H1 (cell line): ENCODE measurements around the gene FGR. TPM values are rescaled to one million over a fixed set of nuclear protein-coding genes. Genes with fewer than 3 reads are reported as not detected.

Source experiments
- CTCF ChIA-PET: fragments of 300-600 bp; sonication (Branson Sonifier 250); formaldehyde crosslinking; loops from one replicate; lab custom pipeline; 2021; ENCODE audit not compliant: partially characterized antibody; lab: Charles Lee
- POLR2A ChIA-PET: fragments of 300-600 bp; sonication (Branson Sonifier 250); formaldehyde crosslinking; loops from one replicate; lab custom pipeline; 2021; ENCODE audit warnings: inconsistent platforms; ENCODE audit not compliant: partially characterized antibody; lab: Charles Lee
- DNase-seq, 2 experiments: peaks; one replicate each; pipeline versions ENCODE4 v3.0.0 to v3.0.0-alpha.2; 2010 to 2022; ENCODE audit warnings: low spot score in 2 of 2, low read depth in 1 of 2, mixed read lengths in 1 of 2
- FAIRE-seq: peaks from 2 replicates; lab custom pipeline; 2011; peaks lifted over from hg19 to GRCh38; lab: Jason Lieb, UNC
- H2AFZ ChIP-seq: 2 replicates; pipeline ENCODE4 v1.8.1; 2012; ENCODE audit warnings: low read length, inconsistent platforms
- H2AK5ac ChIP-seq: 2 replicates; pipeline ENCODE4 v1.6.1; 2013; ENCODE audit warnings: low read depth, low read length
- H2BK120ac ChIP-seq: replicated peaks from 2 replicates; pipeline ENCODE3; 2013; ENCODE audit warnings: low read depth, low read length, inconsistent platforms
- H2BK12ac ChIP-seq: 2 replicates; pipeline ENCODE4 v1.6.1; 2013; ENCODE audit warnings: low read depth, low read length
- H2BK15ac ChIP-seq: 2 replicates; pipeline ENCODE4 v1.6.1; 2013; ENCODE audit warnings: low read length
- H2BK20ac ChIP-seq: 2 replicates; pipeline ENCODE4 v1.6.1; 2013; ENCODE audit warnings: low read length
- H2BK5ac ChIP-seq: 2 replicates; pipeline ENCODE4 v1.6.1; 2013; ENCODE audit warnings: low read depth, low read length
- H3K14ac ChIP-seq: 2 replicates; pipeline ENCODE4 v1.6.1; 2013; ENCODE audit warnings: inconsistent platforms; ENCODE audit not compliant: insufficient read length
- H3K18ac ChIP-seq: 2 replicates; pipeline ENCODE4 v1.6.1; 2013; ENCODE audit warnings: low read length; ENCODE audit errors: extremely low read depth
- H3K23ac ChIP-seq: 2 replicates; pipeline ENCODE4 v1.6.1; 2013; ENCODE audit warnings: inconsistent platforms; ENCODE audit not compliant: insufficient read length
- H3K23me2 ChIP-seq: 2 replicates; pipeline ENCODE4 v1.6.1; 2013; ENCODE audit warnings: low read depth, low read length
- H3K27ac ChIP-seq: 2 replicates; pipeline ENCODE4 v1.6.1; 2011; ENCODE audit warnings: low read depth, low read length, inconsistent platforms
- H3K27me3 ChIP-seq, 4 experiments: replicated peaks in 1 of 4; 1 replicate in 1 of 4; 2 replicates in 3 of 4; pipeline versions ENCODE4 v1.6.1 to v1.8.1; 2011 to 2013; ENCODE audit warnings: low read length in 3 of 4, mild to moderate bottlenecking in 3 of 4, inconsistent platforms in 2 of 4, mixed read lengths in 2 of 4, moderate library complexity in 1 of 4; ENCODE audit not compliant: control insufficient read depth in 3 of 4, insufficient read depth in 3 of 4; ENCODE audit errors: extremely low read depth in 1 of 4
- H3K36me3 ChIP-seq, 4 experiments: 2 replicates each; pipeline versions ENCODE4 v1.6.1 to v1.8.1; 2011 to 2013; ENCODE audit warnings: mild to moderate bottlenecking in 4 of 4, low read length in 3 of 4, moderate library complexity in 2 of 4, control low read depth in 1 of 4, inconsistent platforms in 1 of 4; ENCODE audit not compliant: insufficient read depth in 4 of 4, control insufficient read depth in 2 of 4
- H3K4ac ChIP-seq: replicated peaks from 2 replicates; pipeline ENCODE3; 2013; ENCODE audit warnings: low read length, low read depth, mixed read lengths, inconsistent platforms; ENCODE audit not compliant: insufficient read length
- H3K4me1 ChIP-seq, 4 experiments: replicated peaks in 1 of 4; 1 replicate in 1 of 4; 2 replicates in 3 of 4; pipeline versions ENCODE4 v1.6.1 to v1.8.1; 2011 to 2013; ENCODE audit warnings: low read length in 3 of 4, inconsistent platforms in 2 of 4, mixed read lengths in 1 of 4; ENCODE audit not compliant: insufficient read depth in 4 of 4, control insufficient read depth in 3 of 4
- H3K4me2 ChIP-seq, 2 experiments: 2 replicates each; pipeline versions ENCODE4 v1.6.1 to v1.8.1; 2011 to 2013; ENCODE audit warnings: low read depth in 2 of 2, low read length in 2 of 2, control low read depth in 1 of 2, inconsistent platforms in 1 of 2, mild to moderate bottlenecking in 1 of 2; ENCODE audit not compliant: insufficient read depth in 1 of 2
- H3K4me3 ChIP-seq, 4 experiments: fragments of 200-600, 300-600 bp in 1 of 4; sonication (generic), shearing (Covaris generic), sonication (Bioruptor Twin) in 1 of 4; 2 replicates each; pipeline versions ENCODE4 v1.5.1 to v1.8.1; 2011 to 2016; ENCODE audit warnings: low read length in 4 of 4, low read depth in 3 of 4, control low read depth in 2 of 4, inconsistent platforms in 2 of 4, mild to moderate bottlenecking in 2 of 4, mixed read lengths in 1 of 4, moderate library complexity in 1 of 4; ENCODE audit not compliant: insufficient read depth in 2 of 4; ENCODE audit errors: extremely low read depth in 1 of 4
- H3K56ac ChIP-seq: replicated peaks from 2 replicates; pipeline ENCODE3; 2013; ENCODE audit warnings: low read depth, mild to moderate bottlenecking, mixed read lengths, low read length, inconsistent platforms; ENCODE audit not compliant: insufficient read length
- H3K79me1 ChIP-seq: 2 replicates; pipeline ENCODE4 v1.6.1; 2013; ENCODE audit warnings: low read depth, low read length, control low read depth
- H3K79me2 ChIP-seq, 2 experiments: 2 replicates each; pipeline versions ENCODE4 v1.6.1 to v1.8.1; 2012 to 2013; ENCODE audit warnings: low read length in 2 of 2, mild to moderate bottlenecking in 2 of 2, inconsistent platforms in 1 of 2; ENCODE audit not compliant: insufficient read depth in 2 of 2, control insufficient read depth in 1 of 2
- H3K9ac ChIP-seq, 4 experiments: replicated peaks in 1 of 4; 1 replicate in 1 of 4; 2 replicates in 3 of 4; pipeline versions ENCODE4 v1.6.1 to v1.8.1; 2011 to 2013; ENCODE audit warnings: low read depth in 3 of 4, low read length in 3 of 4, control low read depth in 2 of 4, mild to moderate bottlenecking in 2 of 4, moderate library complexity in 2 of 4, inconsistent platforms in 1 of 4; ENCODE audit errors: extremely low read depth in 1 of 4
- H3K9me3 ChIP-seq, 2 experiments: 2 replicates each; pipeline versions ENCODE4 v1.6.1 to v1.8.1; 2012 to 2013; ENCODE audit warnings: mild to moderate bottlenecking in 2 of 2, moderate library complexity in 2 of 2, control low read depth in 1 of 2, inconsistent platforms in 1 of 2, low read depth in 1 of 2, low read length in 1 of 2, mixed read lengths in 1 of 2; ENCODE audit not compliant: insufficient read depth in 2 of 2
- H4K20me1 ChIP-seq, 2 experiments: replicated peaks in 1 of 2; 2 replicates each; pipeline versions ENCODE3 to v1.8.1; 2011 to 2013; ENCODE audit warnings: inconsistent platforms in 2 of 2, low read length in 2 of 2, mild to moderate bottlenecking in 1 of 2; ENCODE audit not compliant: insufficient read depth in 2 of 2, control insufficient read depth in 1 of 2
- H4K5ac ChIP-seq: 2 replicates; pipeline ENCODE4 v1.6.1; 2013; ENCODE audit warnings: low read length, low read depth, mixed read lengths, inconsistent platforms; ENCODE audit not compliant: insufficient read length
- H4K8ac ChIP-seq: 2 replicates; pipeline ENCODE4 v1.8.0; 2013; ENCODE audit warnings: mild to moderate bottlenecking, moderate library complexity, low read length, inconsistent platforms; ENCODE audit not compliant: insufficient read depth; ENCODE audit errors: extremely low read depth
- H4K91ac ChIP-seq: replicated peaks from 2 replicates; pipeline ENCODE3; 2013; ENCODE audit warnings: low read length, mixed read lengths, inconsistent platforms; ENCODE audit not compliant: insufficient read length
- FOSL1 ChIP-seq: IDR thresholded peaks from 2 replicates; pipeline ENCODE4 v1.6.1; 2011; ENCODE audit warnings: mild to moderate bottlenecking, low read depth, low read length, moderate library complexity; ENCODE audit not compliant: insufficient read depth
- WGBS, 2 experiments: shearing (Covaris generic) in 1 of 2; methylation state at CpG; one replicate each; pipeline versions ENCODE4 v1.1.6 to v1.1.7; 2013 to 2015; ENCODE audit warnings: low lambda C conversion rate in 2 of 2, mixed read lengths in 2 of 2, inconsistent platforms in 1 of 2, low coverage in 1 of 2, missing lambda C conversion rate in 1 of 2; ENCODE audit not compliant: insufficient replicate concordance in 2 of 2, insufficient coverage in 1 of 2, insufficient read length in 1 of 2; ENCODE audit errors: extremely low coverage in 1 of 2, missing lambda C conversion rate in 1 of 2; 5-methylcytosine and 5-hydroxymethylcytosine counted together
- polyA plus RNA-seq, 7 experiments: library from polyadenylated mRNA; depleted of rRNA in 3 of 7; stranded (reverse) in 5 of 7; unstranded in 2 of 7; fragments of >200 nt in 5 of 7; fragments of 200-250 nt in 2 of 7; gene quantifications; 1 replicate in 5 of 7; 2 replicates in 1 of 7; 4 replicates in 1 of 7; pipeline versions ENCODE4 v1.2.1 to v1.2.3, GENCODE V29; 2011 to 2013; ENCODE audit warnings: missing spikeins in 2 of 7, mixed read lengths in 2 of 7
- total RNA-seq: library from RNA; stranded (reverse); fragmentation: NEBNext Ultra II Directional; extraction: Animal tissue kit (Norgen Biotek cat#: 25700); gene quantifications from 2 replicates; pipeline ENCODE4 v1.2.1, GENCODE V29; 2021
- TF ChIP-seq, protein P1 (sequence below): IDR thresholded peaks from 2 replicates; pipeline ENCODE4 v1.6.1; 2012; ENCODE audit warnings: inconsistent platforms
- TF ChIP-seq, protein P2 (sequence below): IDR thresholded peaks from 2 replicates; pipeline ENCODE4 v1.6.1; 2012; ENCODE audit warnings: inconsistent platforms

Gene FGR
- total and polyA plus RNA-seq, 2 of the 8 experiments (the other 6 are each of a cell fraction or from before 2014, with no cell fraction given), result 0.22 to 0.95 TPM

DNA sequence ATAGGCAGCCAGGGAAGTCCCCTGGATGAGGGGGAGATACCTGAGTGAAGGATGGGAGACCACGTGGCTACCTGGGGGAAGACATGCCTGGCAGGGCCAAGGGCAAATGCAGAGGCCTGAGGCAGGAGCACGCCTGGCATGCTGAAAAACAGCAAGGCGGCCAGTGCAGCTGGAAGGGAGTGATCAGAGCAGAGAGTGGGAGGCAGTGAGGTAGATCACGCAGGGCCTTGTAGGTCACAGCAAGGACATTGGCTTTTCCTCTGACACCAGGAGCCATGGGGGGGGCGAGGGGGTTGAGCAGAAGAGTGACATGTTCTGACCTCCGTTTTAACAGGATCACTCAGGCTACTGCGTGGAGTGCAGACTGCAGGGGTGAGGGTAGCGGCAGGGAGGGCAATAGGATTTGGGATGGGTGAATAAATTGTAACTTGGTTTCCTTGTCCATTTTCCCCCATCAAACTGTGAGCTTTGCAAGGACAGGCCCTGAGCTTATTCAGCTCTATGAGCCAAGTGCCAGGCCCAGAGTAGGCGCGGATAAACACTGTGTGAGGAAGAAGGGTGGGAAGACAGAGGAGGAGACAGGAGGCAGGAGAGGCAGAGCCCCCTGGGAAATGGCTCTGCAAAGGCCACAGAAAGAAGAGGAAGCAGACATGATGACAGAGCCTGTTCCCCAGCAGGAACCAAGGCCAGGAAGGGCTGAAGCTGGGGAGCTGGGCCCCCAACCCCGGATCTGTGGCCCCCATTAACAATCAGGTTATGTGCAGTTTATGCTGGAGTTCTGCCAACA, 20.4 kb upstream of the FGR start:
- Histone ChIP-seq H4K5ac (peak overlapping the region; percentile 18), H3K23ac (no peak overlapping the region), H3K4ac (peak overlapping the region; percentile 4), H3K36me3 (no peaks in the 10 kb centered on the region), H3K4me2 (peak overlapping the region in 1 of 2 experiments; percentile 2; a peak in 3 of 4 replicates), H4K8ac (0 out of 2 replicates have a peak overlapping the region, but pooled peaks have one; percentile 60), H3K27me3 (peaks cover 0 to 2% (median 0%) of the 10 kb centered on the region in 4 experiments; a peak in 2 of 7 replicates), H3K9ac (no peak overlapping the region; a peak in 2 of 7 replicates), H4K20me1 (no peaks in the 10 kb centered on the region), H2BK5ac (peak overlapping the region; percentile 73), H3K4me1 (peaks cover 13 to 27% (median 22%) of the 10 kb centered on the region in 4 experiments), H3K79me1 (no peaks in the 10 kb centered on the region), H3K23me2 (peaks cover 4% of the 10 kb centered on the region; the same call in 1 of the 2 replicates), H3K56ac (peak overlapping the region; percentile 55), H4K91ac (peak overlapping the region; percentile 17), H3K27ac (peak overlapping the region; percentile 68; the same call in 1 of the 2 replicates), H2BK12ac (peak overlapping the region; percentile 84), H2BK15ac (peak overlapping the region; percentile 99; the same call in 1 of the 2 replicates), H2AK5ac (no peak overlapping the region), H3K9me3 (no peaks in the 10 kb centered on the region), H3K79me2 (no peaks in the 10 kb centered on the region), H3K14ac (no peak overlapping the region), H3K4me3 (no peak overlapping the region), H3K18ac (peak overlapping the region; percentile 91), H2AFZ (peak overlapping the region; percentile 92), H2BK120ac (peak overlapping the region; percentile 3), H2BK20ac (peak overlapping the region; percentile 43; the same call in 1 of the 2 replicates)
- WGBS, 2 experiments, result 56% methylated on average over 11 of the region's 11 CpGs; no CpG with 5 or more reads in 1 of the 2 experiments
- ChIA-PET POLR2A (interaction anchor here (0.6 to 1.5 kb wide), 4 partner anchors 12 to 672 kb away, joined by 3 to 5 read pairs (median 3); partner anchors contain the start of gene AHDC1), CTCF (interaction anchor here (0.8 to 3.0 kb wide), 13 partner anchors 10 to 260 kb away, joined by 3 to 32 read pairs (median 5); no protein-coding TSS in a partner anchor)
- no peak for FAIRE-seq
- no peak for TF ChIP-seq FOSL1
- TF ChIP-seq, protein P1, sequence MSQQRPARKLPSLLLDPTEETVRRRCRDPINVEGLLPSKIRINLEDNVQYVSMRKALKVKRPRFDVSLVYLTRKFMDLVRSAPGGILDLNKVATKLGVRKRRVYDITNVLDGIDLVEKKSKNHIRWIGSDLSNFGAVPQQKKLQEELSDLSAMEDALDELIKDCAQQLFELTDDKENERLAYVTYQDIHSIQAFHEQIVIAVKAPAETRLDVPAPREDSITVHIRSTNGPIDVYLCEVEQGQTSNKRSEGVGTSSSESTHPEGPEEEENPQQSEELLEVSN, result 0 out of 2 replicates have a peak, but pooled peaks have one; percentile 48
- TF ChIP-seq, protein P2, sequence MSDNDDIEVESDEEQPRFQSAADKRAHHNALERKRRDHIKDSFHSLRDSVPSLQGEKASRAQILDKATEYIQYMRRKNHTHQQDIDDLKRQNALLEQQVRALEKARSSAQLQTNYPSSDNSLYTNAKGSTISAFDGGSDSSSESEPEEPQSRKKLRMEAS, result peak; percentile 75
- peak in 1 of 2 experiments; percentile 58 for DNase-seq
